Measurements from ENCODE around the gene GALE.
A peak's percentile ranks its signal among the peaks of the same experiment; 100 is the strongest.
"Not testable (repeated sequence)": the region's sequence is repeated elsewhere in the genome, so short reads cannot be mapped to it uniquely, and the experiment has no call there.

Gene GALE

DNA sequence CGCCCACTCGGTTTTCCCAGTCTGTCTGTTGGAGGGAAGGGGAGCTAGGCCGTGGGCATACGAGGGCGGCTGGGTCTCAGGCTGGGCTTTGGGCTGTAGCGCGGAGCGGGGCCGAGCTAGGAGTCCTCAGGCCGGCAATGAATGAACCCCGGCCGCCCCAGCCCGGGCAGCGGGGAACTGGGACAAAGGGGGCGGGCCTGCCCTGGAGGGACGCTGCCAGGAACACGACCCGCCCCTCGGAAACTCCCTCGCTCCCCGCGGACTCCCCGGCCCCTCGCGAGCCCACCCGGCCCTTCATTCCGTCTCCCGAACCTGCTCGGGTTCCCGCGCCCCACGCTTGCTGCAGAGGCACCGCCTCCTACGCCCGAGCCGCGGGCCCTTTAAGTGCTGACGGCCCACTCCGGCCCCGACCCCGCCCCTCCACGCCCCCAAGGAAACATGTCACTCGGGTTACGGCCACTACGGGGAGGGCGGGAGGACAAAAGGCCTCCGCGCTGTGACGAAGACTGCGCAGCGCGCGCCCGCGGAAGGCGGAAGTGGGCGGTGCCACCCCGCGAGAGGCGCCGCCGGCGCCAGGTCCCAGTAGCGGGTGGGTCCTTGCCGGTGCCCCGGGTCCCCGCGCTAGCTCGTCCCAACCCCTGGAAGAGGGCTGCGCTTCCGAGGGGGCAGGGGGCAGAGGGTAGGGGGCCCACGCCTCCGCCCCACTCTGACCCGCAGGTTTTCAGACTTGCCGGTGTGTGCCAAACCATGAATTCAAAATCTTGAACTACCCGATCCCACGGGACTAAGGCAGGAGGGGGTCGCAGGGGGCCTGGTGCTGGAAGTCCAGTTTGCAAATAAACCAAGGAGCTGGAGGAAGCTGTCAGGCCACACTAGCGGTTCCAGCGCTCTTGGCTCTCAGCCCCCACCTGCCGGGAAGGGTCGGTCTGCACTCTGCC lies at the start of gene GALE:
Gene GALE, minus strand, starts transcription at position 355 of the 938 bp plus-strand sequence. CDS start 1,747 bp downstream, outside the sequence.
- DNase-seq: peak; percentile 97

DNA sequence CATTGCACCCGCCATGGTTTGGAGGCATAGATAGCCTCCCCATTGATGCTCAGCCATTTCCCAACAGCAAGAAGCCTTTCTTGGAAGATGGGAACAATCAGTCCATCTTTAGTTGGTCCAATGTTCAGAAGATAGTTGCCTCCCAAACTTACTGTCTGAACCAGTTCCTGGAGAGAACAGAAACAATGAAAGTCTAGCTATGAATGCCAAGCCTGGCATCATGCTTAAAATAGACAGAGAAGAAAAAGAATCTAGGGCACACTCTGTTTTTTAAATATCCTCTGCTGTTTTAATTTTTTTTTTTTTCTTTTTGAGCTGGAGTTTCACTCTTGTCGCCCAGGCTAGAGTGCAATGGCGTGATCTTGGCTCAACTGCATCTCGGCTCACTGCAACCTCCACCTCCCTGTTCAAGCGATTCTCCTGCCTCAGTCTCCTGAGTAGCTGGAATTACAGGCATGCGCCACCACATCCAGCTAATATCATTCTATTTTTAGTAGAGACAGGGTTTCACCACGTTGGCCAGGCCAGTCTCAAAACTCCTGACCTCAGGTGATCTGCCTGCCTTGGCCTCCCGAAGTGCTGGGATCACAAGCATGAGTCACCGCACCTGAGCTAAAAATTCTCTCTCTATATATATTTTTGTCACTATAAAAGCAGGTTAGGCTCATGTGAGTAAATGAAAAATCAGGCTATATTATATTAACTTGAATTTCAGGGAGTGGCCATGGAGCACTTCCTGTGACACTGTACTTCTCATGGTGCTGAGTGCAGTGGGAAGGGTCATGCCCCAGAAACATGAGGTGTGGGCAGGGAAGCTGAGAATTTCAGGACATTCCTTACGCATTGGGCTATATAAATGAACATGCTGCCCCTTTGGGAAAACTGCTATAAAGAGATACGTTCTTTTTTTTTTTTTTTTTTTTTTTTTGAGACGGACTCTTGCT lies 48.4 kb upstream of the GALE start:
- DNase-seq: no peak

DNA sequence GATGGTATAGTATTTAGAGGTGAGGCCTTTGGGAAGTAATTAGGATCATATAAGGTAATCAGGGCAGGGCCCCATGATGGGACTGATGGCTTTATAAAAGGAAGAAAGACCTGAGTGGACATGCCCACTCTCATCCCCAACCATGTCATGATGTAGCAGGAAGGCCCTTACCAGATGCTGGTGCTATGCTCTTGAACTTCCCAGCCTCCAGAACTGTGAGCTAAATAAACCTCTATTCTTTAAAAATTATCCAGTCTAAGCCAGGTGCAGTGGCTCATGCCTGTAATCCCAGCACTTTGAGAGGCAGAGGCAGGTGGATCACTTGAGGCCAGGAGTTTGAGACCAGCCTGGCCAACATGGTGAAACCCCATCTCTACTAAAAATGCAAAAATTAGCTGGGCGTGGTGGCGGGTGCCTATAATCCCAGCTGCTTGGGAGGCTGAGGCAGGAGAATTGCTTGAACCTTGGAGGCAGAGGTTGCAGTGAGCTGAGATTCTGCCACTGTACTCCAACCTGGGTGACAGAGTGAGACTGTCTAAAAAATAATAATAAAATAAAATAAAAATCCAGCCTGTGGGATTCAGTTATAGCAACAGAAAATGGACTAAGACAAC lies 47.0 kb upstream of the GALE start:
- DNase-seq: not testable (repeated sequence)

GRCh38 chr1:23845163-23845562 lies 44.6 kb upstream of the GALE start:
- DNase-seq: peak; percentile 39

DNA sequence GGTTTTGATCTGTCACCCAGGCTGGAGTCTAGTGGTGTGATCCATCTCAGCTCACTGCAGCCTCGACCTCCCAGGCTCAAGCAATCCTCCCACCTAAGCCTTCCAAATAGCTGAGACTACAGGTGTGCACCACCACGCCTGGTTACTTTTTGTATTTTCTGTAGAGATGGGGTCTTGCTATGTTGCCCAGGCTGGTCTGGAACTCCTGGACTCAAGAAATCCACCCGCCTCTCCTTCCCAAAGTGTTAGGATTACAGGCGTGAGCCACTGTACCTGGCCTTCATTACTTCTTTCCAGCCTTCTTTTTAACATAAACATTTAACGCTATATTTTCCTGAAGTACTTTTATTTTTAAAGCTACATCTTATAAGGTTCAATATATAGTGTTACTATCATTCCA lies 43.1 kb upstream of the GALE start:
- no peak for DNase-seq

- DNase-seq: peak; percentile 69
Measured at GRCh38 chr1:23838401-23838866, 37.9 kb upstream of the GALE start.

GRCh38 chr1:23837908-23838307 lies 37.4 kb upstream of the GALE start:
- no peak for DNase-seq

DNA sequence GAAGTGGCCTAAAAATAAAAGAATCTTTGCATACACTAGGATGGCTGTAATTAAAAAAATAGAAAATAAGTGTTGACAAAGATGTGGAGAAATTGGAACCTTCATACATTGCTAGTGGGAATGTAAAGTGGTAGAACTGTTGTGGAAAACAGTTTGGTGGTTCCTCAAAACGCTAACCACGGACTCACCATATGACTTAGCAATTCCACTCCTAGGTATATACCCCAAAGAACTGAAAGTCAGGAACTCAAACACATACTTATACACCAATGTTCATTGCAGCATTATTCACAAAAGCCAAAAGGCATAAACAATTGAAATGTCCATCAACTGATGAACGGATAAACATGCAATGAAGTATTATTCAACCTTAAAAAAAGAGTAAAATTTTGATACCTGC lies 35.5 kb upstream of the GALE start:
- peak; percentile 36 for DNase-seq

- not testable (repeated sequence) for DNase-seq
Measured at GRCh38 chr1:23834156-23834555, 33.6 kb upstream of the GALE start.

DNA sequence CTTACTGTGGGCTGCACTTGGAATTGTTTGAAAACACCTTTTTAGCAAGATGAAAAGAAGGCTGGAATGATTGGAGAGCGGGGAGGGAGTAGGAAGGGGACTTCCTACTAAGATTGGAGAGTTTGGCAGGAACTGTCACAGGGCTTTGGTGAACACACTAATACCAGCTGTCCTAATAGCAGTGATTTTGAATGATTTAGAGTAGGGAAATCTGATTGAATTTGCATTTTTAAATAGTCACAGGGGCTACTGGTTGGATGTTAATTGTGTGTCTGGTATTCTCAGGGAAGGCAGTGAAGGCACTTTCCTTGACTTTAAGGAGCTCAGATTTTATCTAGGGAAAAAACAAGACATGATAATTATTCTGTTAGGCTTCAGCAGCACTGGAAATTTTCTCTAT lies 27.2 kb upstream of the GALE start:
- no peak for DNase-seq

GRCh38 chr1:23826590-23826989 lies 26.0 kb upstream of the GALE start:
- not testable (repeated sequence) for DNase-seq

DNA sequence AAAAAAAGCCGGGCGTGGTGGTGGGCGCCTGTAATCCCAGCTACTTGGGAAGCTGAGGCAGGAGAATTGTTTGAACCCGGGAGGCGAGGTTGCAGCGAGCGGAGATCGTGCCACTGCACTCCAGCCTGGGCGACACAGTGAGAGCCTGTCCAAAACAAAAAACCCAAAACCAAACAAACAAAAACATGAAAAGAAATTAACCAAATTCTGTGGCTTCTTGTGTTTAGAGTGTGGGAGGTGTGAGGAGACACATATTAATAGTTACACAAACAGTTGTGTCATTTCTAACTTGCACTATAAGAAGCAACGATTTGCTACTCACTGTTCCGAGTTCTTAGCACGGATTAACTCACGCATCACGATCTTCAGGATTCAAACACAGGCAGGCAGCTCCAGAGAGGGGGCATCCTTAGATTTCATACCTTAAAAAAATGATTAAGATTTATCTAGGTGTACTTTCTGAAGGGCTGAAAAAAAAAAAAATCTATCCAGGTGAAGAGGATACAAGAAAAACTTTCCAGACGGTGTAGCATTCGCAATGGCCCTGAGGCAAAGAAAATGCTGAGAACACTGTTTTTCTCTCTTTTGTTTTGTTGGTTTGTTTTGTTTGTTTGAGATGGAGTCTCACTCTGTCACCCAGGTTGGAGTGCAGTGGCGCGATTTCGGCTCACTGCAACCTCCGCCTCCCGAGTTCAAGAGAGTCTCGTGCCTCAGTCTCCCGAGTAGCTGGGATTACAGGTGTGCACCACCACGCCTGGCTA lies 25.4 kb upstream of the GALE start:
- peak; percentile 39 for DNase-seq

DNA sequence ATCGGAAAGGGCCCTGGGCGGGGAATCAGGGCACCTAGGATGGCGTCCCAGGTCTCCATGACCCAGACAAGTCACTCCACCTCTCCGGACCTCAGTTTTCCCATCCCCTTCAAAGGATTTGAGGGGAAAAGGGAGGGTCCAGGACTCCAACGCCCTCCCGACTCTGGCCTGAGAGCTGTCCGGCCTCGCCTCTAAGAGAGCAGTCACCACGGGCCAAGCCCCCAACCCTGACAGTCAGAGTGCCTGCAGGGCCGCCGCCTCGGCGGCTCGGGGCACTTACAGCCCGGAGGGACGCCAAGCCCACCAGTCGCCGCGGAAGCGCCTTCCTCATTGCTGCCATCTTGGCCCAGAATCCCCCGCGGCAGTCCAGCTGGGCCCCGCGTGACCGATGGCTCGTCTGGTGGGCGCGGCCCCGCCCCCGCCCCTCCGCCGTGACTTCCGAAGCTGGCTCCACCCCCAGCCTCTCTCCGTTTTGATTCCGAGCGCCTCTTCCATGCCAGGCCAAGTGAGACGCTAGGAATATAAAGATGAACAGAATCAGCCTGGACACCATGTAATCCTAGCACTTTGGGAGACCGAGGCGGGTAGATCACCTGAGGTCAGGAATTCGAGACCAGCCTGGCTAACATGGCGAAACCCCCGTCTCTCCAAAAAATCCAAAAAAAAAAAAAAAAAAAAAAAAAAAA lies 24.7 kb upstream of the GALE start, which contains the start of gene HMGCL:
Gene HMGCL, minus strand, starts transcription at position 354 of the 686 bp plus-strand sequence. Its CDS starts 14 bp downstream, at position 340.
- DNase-seq: peak; percentile 95

- DNase-seq: no peak
Measured at GRCh38 chr1:23824711-23825075, 24.1 kb upstream of the GALE start.

GRCh38 chr1:23823767-23824166 lies 23.2 kb upstream of the GALE start:
- DNase-seq: no peak

- no peak for DNase-seq
Measured at GRCh38 chr1:23817633-23818032, 17.1 kb upstream of the GALE start.

GRCh38 chr1:23816906-23817305 lies 16.4 kb upstream of the GALE start:
- DNase-seq: no peak

DNA sequence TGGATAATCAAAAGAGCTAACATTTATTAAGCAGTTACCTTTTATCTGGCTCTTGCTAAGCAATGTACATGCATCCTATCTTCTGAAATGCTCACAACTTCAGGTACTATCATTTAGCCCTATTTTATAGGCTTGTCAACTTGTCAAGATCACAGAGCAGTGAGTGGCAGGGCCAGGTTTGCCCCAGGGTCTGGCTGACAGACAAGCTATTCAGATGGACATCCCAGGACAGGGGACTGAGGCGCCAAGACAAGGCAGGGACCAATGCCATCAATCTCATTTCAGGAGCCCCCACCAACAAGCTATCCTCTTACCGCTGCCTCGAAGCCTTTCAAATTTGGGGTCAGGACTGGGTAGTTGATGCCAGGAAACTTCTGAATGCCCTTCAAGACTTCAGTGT lies 15.8 kb upstream of the GALE start:
- DNase-seq: no peak

GRCh38 chr1:23814016-23814415 lies 13.5 kb upstream of the GALE start:
- DNase-seq: no peak

DNA sequence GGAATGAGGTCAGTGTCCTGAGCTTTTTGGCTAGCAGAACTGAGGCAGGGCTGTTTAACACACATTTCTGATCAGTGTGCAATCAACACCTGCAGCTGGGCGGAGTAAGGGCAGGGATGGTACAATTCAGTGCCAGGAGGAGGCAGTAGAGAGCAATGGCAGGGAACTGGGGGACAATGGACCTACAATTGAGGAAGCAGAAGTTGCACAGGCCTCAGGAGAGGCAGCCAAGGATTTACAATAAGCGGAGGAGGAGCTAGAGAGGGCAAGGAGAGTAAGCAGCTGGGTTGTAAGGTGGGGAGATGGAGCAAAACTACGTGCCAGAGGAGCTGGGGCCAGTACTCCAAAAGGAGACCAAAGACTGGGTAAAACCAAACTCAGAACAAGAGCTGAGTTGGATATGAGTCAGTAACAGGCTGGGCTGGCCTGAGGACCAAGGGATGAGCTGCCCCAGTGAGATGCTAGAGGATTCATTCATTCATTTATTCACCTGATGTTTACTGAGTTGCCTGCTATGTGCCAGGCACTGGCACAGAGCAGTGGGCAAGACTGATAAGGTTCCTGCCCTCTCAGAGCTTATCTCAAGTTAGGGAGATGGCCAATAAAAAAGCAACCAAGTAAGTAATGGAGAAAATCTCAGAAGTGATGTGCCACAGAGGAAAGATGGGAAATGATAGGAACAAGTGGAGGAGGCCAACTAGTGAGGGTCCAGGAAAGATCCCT lies 10.4 kb upstream of the GALE start:
- peak; percentile 86 for DNase-seq

- DNase-seq: peak; percentile 88
Measured at GRCh38 chr1:23809751-23810171, 9.2 kb upstream of the GALE start.
